C4-2B (cell line): ENCODE results near the gene SERINC5.

Experiments used
- ZFX ChIP-seq: fragments of 450-650 bp; IDR thresholded peaks from 2 replicates; pipeline ENCODE4 v1.6.1; 2017
- TF ChIP-seq, protein P1 (sequence below): fragments of 450-650 bp; conservative IDR thresholded peaks from 2 replicates; pipeline ENCODE4 v1.5.1; 2017; ENCODE audit warnings: mild to moderate bottlenecking

- TF ChIP-seq, protein P1, sequence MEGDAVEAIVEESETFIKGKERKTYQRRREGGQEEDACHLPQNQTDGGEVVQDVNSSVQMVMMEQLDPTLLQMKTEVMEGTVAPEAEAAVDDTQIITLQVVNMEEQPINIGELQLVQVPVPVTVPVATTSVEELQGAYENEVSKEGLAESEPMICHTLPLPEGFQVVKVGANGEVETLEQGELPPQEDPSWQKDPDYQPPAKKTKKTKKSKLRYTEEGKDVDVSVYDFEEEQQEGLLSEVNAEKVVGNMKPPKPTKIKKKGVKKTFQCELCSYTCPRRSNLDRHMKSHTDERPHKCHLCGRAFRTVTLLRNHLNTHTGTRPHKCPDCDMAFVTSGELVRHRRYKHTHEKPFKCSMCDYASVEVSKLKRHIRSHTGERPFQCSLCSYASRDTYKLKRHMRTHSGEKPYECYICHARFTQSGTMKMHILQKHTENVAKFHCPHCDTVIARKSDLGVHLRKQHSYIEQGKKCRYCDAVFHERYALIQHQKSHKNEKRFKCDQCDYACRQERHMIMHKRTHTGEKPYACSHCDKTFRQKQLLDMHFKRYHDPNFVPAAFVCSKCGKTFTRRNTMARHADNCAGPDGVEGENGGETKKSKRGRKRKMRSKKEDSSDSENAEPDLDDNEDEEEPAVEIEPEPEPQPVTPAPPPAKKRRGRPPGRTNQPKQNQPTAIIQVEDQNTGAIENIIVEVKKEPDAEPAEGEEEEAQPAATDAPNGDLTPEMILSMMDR: no peak
- TF ChIP-seq ZFX: no peak
These were observed 7.5 kb downstream of the SERINC5 start for GRCh38 chr5:80248378-80248777.
